HepG2 (cell line): ENCODE results near the gene IRS1. TPM values are rescaled to one million over a fixed set of nuclear protein-coding genes. Genes with fewer than 3 reads are reported as not detected.

Experiments
- ELF3 ChIP-seq: IDR thresholded peaks from 2 replicates; pipeline ENCODE4 v1.6.1; 2016; ENCODE audit warnings: missing genetic modification reagents, missing compliant biosample characterization
- HDAC6 ChIP-seq: fragments of 200-600 bp; sonication (generic); IDR thresholded peaks from 2 replicates; pipeline ENCODE4 v1.7.0; 2017; ENCODE audit warnings: mild to moderate bottlenecking, antibody characterized with exemption, low read length, low read depth
- MTF2 ChIP-seq: sonication (generic); formaldehyde crosslinking; IDR thresholded peaks from 2 replicates; pipeline ENCODE4 v1.5.0; 2020; ENCODE audit warnings: missing genetic modification reagents, borderline replicate concordance
- SP1 ChIP-seq, 2 experiments: fragments of 450-650 bp in 1 of 2; sonication (generic) in 1 of 2; formaldehyde crosslinking in 1 of 2; IDR thresholded peaks; 2 replicates each; pipeline versions ENCODE4 v1.4.0 to v1.6.1; 2016 to 2020; ENCODE audit warnings: missing genetic modification reagents in 1 of 2
- TEAD3 ChIP-seq: optimal IDR thresholded peaks from 2 replicates; pipeline ENCODE3; 2016; ENCODE audit warnings: borderline replicate concordance
- ZBTB1 ChIP-seq: sonication (generic); formaldehyde crosslinking; IDR thresholded peaks from 2 replicates; pipeline ENCODE4 v1.4.0; 2020; ENCODE audit warnings: missing genetic modification reagents, borderline replicate concordance
- ZNF614 ChIP-seq: IDR thresholded peaks from 2 replicates; pipeline ENCODE4 v1.6.1; 2018; ENCODE audit warnings: missing biosample characterization, missing genetic modification reagents, inconsistent platforms, borderline replicate concordance
- polyA plus RNA-seq, 8 experiments: library from polyadenylated mRNA; depleted of rRNA in 3 of 8; stranded (reverse) in 7 of 8; unstranded in 1 of 8; fragments of >200 nt; fragmentation: Illumina TruSeq in 4 of 8; extraction: Trizol in 4 of 8; gene quantifications; 2 replicates each; pipeline versions ENCODE4 v1.2.1 to v1.2.3, GENCODE V29; 2011 to 2016; ENCODE audit warnings: low read depth in 4 of 8, missing spikeins in 1 of 8, mixed read lengths in 1 of 8; ENCODE audit not compliant: insufficient read depth in 1 of 8
- total RNA-seq, 5 experiments: library from RNA; depleted of rRNA; stranded (reverse); fragments of >200 nt; fragmentation: Illumina TruSeq; extraction: Trizol; gene quantifications; 2 replicates each; pipeline ENCODE4 v1.2.3, GENCODE V29; 2016; ENCODE audit warnings: low read depth in 1 of 5
- TF ChIP-seq, protein P1 (sequence below): fragments of 450-650 bp; IDR thresholded peaks from 2 replicates; pipeline ENCODE4 v1.6.1; 2017; ENCODE audit warnings: mild to moderate bottlenecking
- TF ChIP-seq, protein P2 (sequence below): sonication (generic); formaldehyde crosslinking; IDR thresholded peaks from 2 replicates; pipeline ENCODE4 v1.5.0; 2020; ENCODE audit warnings: missing genetic modification reagents
- TF ChIP-seq, protein P3 (sequence below), 2 experiments: sonication (generic) in 1 of 2; formaldehyde crosslinking in 1 of 2; IDR thresholded peaks; 2 replicates each; pipeline versions ENCODE4 v1.6.1 to v1.9.0; 2014 to 2022; ENCODE audit warnings: antibody characterized with exemption in 1 of 2, borderline replicate concordance in 1 of 2, inconsistent platforms in 1 of 2, low read depth in 1 of 2, missing genetic modification reagents in 1 of 2
- TF ChIP-seq, protein P4 (sequence below): IDR thresholded peaks from 2 replicates; pipeline ENCODE4 v1.6.1; 2016; ENCODE audit warnings: missing compliant biosample characterization, missing genetic modification reagents, borderline replicate concordance
- TF ChIP-seq, protein P5 (sequence below): sonication (generic); formaldehyde crosslinking; IDR thresholded peaks from 2 replicates; pipeline ENCODE4 v1.8.0; 2022; ENCODE audit warnings: missing genetic modification reagents, mild to moderate bottlenecking, inconsistent platforms, borderline replicate concordance
- TF ChIP-seq, protein P6 (sequence below): sonication (generic); formaldehyde crosslinking; IDR thresholded peaks from 2 replicates; pipeline ENCODE4 v1.8.0; 2022; ENCODE audit warnings: mild to moderate bottlenecking, missing genetic modification reagents

The IRS1 gene
- total and polyA plus RNA-seq, 2 of the 13 experiments (the other 11 are each of a cell fraction or from before 2014, with no cell fraction given) = 8.7 to 9.0 TPM

DNA sequence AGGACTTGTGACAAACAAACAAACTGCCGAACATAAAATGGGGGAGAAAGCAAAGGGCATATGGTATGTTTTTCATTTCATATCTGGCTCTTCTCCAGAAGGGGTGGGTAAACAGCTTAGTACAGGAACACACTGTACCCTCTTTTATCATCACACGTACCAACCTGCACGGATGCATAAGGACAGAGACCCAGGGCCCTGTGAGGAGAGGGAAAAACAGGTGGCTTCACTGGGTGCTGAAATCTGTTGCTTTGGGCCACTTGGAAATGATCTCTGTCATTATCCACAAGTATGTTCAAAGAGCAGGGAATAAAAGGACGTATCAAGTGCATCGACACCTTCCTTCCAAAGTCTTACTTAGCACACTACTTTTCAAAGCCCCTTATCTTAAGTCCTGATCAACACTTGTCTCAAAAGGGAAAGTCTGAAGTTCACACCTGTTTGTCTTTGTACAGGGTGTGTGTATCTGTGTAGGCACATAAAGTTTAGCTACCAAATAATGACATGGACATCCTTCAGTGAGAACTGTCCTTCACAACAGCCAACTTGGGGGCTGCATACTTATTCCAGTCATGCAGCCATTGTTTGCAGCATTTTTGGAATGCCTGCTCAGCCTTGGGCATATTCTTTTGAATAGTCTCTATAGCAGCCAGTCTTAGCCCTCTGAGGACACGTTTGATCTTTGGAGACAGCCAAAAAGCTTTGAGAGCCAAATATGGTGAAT is 60.6 kb downstream of the IRS1 start (continued):
- TF ChIP-seq, protein P1, sequence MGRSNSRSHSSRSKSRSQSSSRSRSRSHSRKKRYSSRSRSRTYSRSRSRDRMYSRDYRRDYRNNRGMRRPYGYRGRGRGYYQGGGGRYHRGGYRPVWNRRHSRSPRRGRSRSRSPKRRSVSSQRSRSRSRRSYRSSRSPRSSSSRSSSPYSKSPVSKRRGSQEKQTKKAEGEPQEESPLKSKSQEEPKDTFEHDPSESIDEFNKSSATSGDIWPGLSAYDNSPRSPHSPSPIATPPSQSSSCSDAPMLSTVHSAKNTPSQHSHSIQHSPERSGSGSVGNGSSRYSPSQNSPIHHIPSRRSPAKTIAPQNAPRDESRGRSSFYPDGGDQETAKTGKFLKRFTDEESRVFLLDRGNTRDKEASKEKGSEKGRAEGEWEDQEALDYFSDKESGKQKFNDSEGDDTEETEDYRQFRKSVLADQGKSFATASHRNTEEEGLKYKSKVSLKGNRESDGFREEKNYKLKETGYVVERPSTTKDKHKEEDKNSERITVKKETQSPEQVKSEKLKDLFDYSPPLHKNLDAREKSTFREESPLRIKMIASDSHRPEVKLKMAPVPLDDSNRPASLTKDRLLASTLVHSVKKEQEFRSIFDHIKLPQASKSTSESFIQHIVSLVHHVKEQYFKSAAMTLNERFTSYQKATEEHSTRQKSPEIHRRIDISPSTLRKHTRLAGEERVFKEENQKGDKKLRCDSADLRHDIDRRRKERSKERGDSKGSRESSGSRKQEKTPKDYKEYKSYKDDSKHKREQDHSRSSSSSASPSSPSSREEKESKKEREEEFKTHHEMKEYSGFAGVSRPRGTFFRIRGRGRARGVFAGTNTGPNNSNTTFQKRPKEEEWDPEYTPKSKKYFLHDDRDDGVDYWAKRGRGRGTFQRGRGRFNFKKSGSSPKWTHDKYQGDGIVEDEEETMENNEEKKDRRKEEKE = no peak
- TF ChIP-seq MTF2 (no peak), ZBTB1 (CRISPR knock-in tag) (0 out of 2 replicates have a peak, but pooled peaks have one; percentile 49), ZNF614 (CRISPR knock-in tag) (0 out of 2 replicates have a peak, but pooled peaks have one; percentile 22), HDAC6 (no peak), TEAD3 (CRISPR knock-in tag) (peak; percentile 82), ELF3 (CRISPR knock-in tag) (0 out of 2 replicates have a peak, but pooled peaks have one; percentile 23), SP1 (IDR thresholded peaks at IDR 0.05) (no peak), SP1 (CRISPR knock-in tag; IDR thresholded peaks at IDR 0.05) (peak; percentile 24; the same call in 1 of the 2 replicates)
- TF ChIP-seq, protein P2, sequence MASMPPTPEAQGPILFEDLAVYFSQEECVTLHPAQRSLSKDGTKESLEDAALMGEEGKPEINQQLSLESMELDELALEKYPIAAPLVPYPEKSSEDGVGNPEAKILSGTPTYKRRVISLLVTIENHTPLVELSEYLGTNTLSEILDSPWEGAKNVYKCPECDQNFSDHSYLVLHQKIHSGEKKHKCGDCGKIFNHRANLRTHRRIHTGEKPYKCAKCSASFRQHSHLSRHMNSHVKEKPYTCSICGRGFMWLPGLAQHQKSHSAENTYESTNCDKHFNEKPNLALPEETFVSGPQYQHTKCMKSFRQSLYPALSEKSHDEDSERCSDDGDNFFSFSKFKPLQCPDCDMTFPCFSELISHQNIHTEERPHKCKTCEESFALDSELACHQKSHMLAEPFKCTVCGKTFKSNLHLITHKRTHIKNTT (CRISPR knock-in tag) = no peak
- TF ChIP-seq, protein P3, sequence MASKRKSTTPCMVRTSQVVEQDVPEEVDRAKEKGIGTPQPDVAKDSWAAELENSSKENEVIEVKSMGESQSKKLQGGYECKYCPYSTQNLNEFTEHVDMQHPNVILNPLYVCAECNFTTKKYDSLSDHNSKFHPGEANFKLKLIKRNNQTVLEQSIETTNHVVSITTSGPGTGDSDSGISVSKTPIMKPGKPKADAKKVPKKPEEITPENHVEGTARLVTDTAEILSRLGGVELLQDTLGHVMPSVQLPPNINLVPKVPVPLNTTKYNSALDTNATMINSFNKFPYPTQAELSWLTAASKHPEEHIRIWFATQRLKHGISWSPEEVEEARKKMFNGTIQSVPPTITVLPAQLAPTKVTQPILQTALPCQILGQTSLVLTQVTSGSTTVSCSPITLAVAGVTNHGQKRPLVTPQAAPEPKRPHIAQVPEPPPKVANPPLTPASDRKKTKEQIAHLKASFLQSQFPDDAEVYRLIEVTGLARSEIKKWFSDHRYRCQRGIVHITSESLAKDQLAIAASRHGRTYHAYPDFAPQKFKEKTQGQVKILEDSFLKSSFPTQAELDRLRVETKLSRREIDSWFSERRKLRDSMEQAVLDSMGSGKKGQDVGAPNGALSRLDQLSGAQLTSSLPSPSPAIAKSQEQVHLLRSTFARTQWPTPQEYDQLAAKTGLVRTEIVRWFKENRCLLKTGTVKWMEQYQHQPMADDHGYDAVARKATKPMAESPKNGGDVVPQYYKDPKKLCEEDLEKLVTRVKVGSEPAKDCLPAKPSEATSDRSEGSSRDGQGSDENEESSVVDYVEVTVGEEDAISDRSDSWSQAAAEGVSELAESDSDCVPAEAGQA (IDR thresholded peaks at IDR 0.05; ENCODE audit: low read depth) = no peak
- TF ChIP-seq, protein P3 (CRISPR knock-in tag; IDR thresholded peaks at IDR 0.05; ENCODE audit: borderline replicate concordance) = no peak
- TF ChIP-seq, protein P4, sequence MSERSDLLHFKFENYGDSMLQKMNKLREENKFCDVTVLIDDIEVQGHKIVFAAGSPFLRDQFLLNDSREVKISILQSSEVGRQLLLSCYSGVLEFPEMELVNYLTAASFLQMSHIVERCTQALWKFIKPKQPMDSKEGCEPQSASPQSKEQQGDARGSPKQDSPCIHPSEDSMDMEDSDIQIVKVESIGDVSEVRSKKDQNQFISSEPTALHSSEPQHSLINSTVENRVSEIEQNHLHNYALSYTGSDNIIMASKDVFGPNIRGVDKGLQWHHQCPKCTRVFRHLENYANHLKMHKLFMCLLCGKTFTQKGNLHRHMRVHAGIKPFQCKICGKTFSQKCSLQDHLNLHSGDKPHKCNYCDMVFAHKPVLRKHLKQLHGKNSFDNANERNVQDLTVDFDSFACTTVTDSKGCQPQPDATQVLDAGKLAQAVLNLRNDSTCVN (CRISPR knock-in tag) = peak; percentile 20
- TF ChIP-seq, protein P5, sequence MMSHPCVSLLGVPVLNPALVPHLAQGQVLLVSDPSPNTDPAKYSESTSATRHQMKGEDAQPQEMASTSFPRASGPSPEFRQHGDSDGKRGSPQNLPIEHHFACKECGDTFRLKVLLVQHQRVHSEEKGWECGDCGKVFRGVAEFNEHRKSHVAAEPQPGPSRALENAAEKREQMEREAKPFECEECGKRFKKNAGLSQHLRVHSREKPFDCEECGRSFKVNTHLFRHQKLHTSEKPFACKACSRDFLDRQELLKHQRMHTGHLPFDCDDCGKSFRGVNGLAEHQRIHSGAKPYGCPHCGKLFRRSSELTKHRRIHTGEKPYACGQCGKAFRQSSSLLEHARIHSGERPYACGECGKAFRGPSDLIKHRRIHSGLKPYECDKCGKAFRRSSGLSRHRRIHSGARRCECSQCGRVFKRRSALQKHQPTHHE (CRISPR knock-in tag) = no peak
- TF ChIP-seq, protein P6, sequence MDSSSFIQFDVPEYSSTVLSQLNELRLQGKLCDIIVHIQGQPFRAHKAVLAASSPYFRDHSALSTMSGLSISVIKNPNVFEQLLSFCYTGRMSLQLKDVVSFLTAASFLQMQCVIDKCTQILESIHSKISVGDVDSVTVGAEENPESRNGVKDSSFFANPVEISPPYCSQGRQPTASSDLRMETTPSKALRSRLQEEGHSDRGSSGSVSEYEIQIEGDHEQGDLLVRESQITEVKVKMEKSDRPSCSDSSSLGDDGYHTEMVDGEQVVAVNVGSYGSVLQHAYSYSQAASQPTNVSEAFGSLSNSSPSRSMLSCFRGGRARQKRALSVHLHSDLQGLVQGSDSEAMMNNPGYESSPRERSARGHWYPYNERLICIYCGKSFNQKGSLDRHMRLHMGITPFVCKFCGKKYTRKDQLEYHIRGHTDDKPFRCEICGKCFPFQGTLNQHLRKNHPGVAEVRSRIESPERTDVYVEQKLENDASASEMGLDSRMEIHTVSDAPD = no peak
